GM23338 (cell line): ENCODE data around the gene FCER2. TPM values are rescaled to one million over a fixed set of nuclear protein-coding genes. Genes with fewer than 3 reads are reported as not detected.

Experiments
- ATAC-seq: fragments of 200-7000 bp; cut with Tn5 transposase; 3 replicates; pipeline ENCODE4 v1.9.1; 2020
- DNase-seq: peaks from one replicate; pipeline ENCODE4 v3.0.0-alpha.2; 2015; ENCODE audit warnings: low spot score
- H2AFZ ChIP-seq: fragments of 200-600 bp; sonication (generic); 2 replicates; pipeline ENCODE4 v1.8.0; 2016; ENCODE audit warnings: antibody characterized with exemption, mild to moderate bottlenecking, moderate library complexity
- H3F3A ChIP-seq: fragments of 200-600 bp; sonication (generic); replicated peaks from 2 replicates; pipeline ENCODE4 v1.8.0; 2017; ENCODE audit warnings: antibody characterized with exemption, mixed run types, low read depth
- H3K27ac ChIP-seq: fragments of 200-600 bp; sonication (generic); 2 replicates; pipeline ENCODE4 v1.6.1; 2016; ENCODE audit warnings: low read depth
- H3K27me3 ChIP-seq: fragments of 200-600 bp; sonication (generic); 2 replicates; pipeline ENCODE4 v1.8.0; 2016; ENCODE audit warnings: mild to moderate bottlenecking, mixed run types, moderate library complexity; ENCODE audit not compliant: insufficient read depth
- H3K36me3 ChIP-seq: fragments of 200-600 bp; sonication (generic); 2 replicates; pipeline ENCODE4 v1.8.0; 2016; ENCODE audit warnings: mild to moderate bottlenecking; ENCODE audit not compliant: insufficient read depth
- H3K4me1 ChIP-seq: fragments of 200-600 bp; sonication (generic); 2 replicates; pipeline ENCODE4 v1.8.0; 2016; ENCODE audit warnings: mild to moderate bottlenecking, moderate library complexity; ENCODE audit not compliant: insufficient read depth
- H3K4me2 ChIP-seq: fragments of 200-600 bp; sonication (generic); 2 replicates; pipeline ENCODE4 v1.7.1; 2017; ENCODE audit warnings: mixed run types
- H3K4me3 ChIP-seq: fragments of 200-600 bp; sonication (generic); 2 replicates; pipeline ENCODE4 v1.6.1; 2016; ENCODE audit warnings: mixed run types
- H3K79me2 ChIP-seq: fragments of 200-600 bp; sonication (generic); replicated peaks from 2 replicates; pipeline ENCODE4 v1.8.0; 2017; ENCODE audit warnings: mild to moderate bottlenecking; ENCODE audit not compliant: insufficient read depth
- H3K9me2 ChIP-seq: fragments of 200-600 bp; sonication (generic); 2 replicates; pipeline ENCODE4 v1.8.0; 2017; ENCODE audit not compliant: insufficient read depth
- H4K20me1 ChIP-seq: fragments of 200-600 bp; sonication (generic); replicated peaks from 2 replicates; pipeline ENCODE4 v1.8.0; 2017; ENCODE audit warnings: mild to moderate bottlenecking; ENCODE audit not compliant: insufficient read depth
- H3K27ac Mint-ChIP-seq: 2 replicates; pipeline ENCODE4 v1.8.0; 2020; ENCODE audit warnings: inconsistent platforms, mild to moderate bottlenecking, moderate library complexity, mixed read lengths
- H3K27me3 Mint-ChIP-seq: 3 replicates; pipeline ENCODE4 v1.8.0; 2022; ENCODE audit warnings: low read depth, mild to moderate bottlenecking, moderate library complexity, mixed read lengths, inconsistent platforms; ENCODE audit not compliant: insufficient read depth, poor library complexity
- H3K36me3 Mint-ChIP-seq: 3 replicates; pipeline ENCODE4 v1.8.0; 2021; ENCODE audit warnings: low read depth, mild to moderate bottlenecking, inconsistent platforms, moderate library complexity, mixed read lengths
- H3K4me1 Mint-ChIP-seq: 3 replicates; pipeline ENCODE4 v1.8.0; 2020; ENCODE audit warnings: mild to moderate bottlenecking, inconsistent platforms, mixed read lengths
- H3K4me3 Mint-ChIP-seq: 3 replicates; pipeline ENCODE4 v1.8.0; 2021; ENCODE audit warnings: moderate library complexity, mild to moderate bottlenecking, inconsistent platforms, mixed read lengths
- H3K9me3 Mint-ChIP-seq: 3 replicates; pipeline ENCODE4 v1.8.0; 2020; ENCODE audit warnings: moderate library complexity, mild to moderate bottlenecking, inconsistent platforms, mixed read lengths
- CREB1 ChIP-seq: fragments of 250-450 bp; sonication (Bioruptor Pico); IDR thresholded peaks from 2 replicates; pipeline ENCODE4 v1.5.0; 2020; ENCODE audit warnings: low read depth, mild to moderate bottlenecking, moderate library complexity
- CTCF ChIP-seq, 2 experiments: fragments of 200-600 bp in 1 of 2; sonication (generic) in 1 of 2; conservative IDR thresholded peaks; 2 replicates each; pipeline versions ENCODE4 v1.5.1 to v1.6.1; 2016 to 2017; ENCODE audit warnings: antibody characterized with exemption in 2 of 2, low read depth in 2 of 2, mild to moderate bottlenecking in 2 of 2, moderate library complexity in 1 of 2
- ETS1 ChIP-seq: IDR thresholded peaks from 2 replicates; pipeline ENCODE4 v1.6.1; 2016; ENCODE audit warnings: antibody characterized with exemption
- EZH2 ChIP-seq: fragments of 200-600 bp; sonication (generic); IDR thresholded peaks from one replicate; pipeline ENCODE4 v1.8.0; 2017; ENCODE audit warnings: antibody characterized with exemption, mild to moderate bottlenecking, low read depth; ENCODE audit not compliant: unreplicated experiment
- EZH2phosphoT487 ChIP-seq: fragments of 200-600 bp; sonication (generic); IDR thresholded peaks from one replicate; pipeline ENCODE4 v1.8.1; 2018; ENCODE audit warnings: antibody characterized with exemption; ENCODE audit not compliant: unreplicated experiment
- JUNB ChIP-seq: IDR thresholded peaks from one replicate; pipeline ENCODE4 v1.6.1; 2016; ENCODE audit warnings: antibody characterized with exemption; ENCODE audit not compliant: unreplicated experiment
- NANOG ChIP-seq: IDR thresholded peaks from 2 replicates; pipeline ENCODE4 v1.6.1; 2016; ENCODE audit warnings: antibody characterized with exemption, borderline replicate concordance
- POLR2AphosphoS5 ChIP-seq: IDR thresholded peaks from 2 replicates; pipeline ENCODE4 v1.6.1; 2016; ENCODE audit warnings: antibody characterized with exemption, low read depth
- REST ChIP-seq: IDR thresholded peaks from one replicate; pipeline ENCODE4 v1.6.1; 2018; ENCODE audit warnings: antibody characterized with exemption; ENCODE audit not compliant: unreplicated experiment
- ZNF114 ChIP-seq: fragments of 250-450 bp; sonication (Bioruptor Pico); IDR thresholded peaks from 2 replicates; pipeline ENCODE4 v1.5.0; 2020; ENCODE audit warnings: mild to moderate bottlenecking, moderate library complexity
- ZNF331 ChIP-seq: fragments of 250-450 bp; sonication (Bioruptor Pico); IDR thresholded peaks from 2 replicates; pipeline ENCODE4 v1.5.0; 2020; ENCODE audit warnings: low read depth, mild to moderate bottlenecking, moderate library complexity
- polyA plus RNA-seq: library from polyadenylated mRNA; unstranded; fragments of >200 nt; fragmentation: Nextera tagmentation; extraction: Ambion mirVana; gene quantifications from 2 replicates; pipeline ENCODE4 v1.2.1, GENCODE V29; 2016
- total RNA-seq: library from RNA; depleted of rRNA; stranded (reverse); fragments of >200 nt; shearing (Covaris generic); gene quantifications from 2 replicates; pipeline ENCODE4 v1.2.3, GENCODE V29; 2014

FCER2 gene
- total and polyA plus RNA-seq, 2 experiments from 2014 or later: 0.29 TPM; not detected in 1

GRCh38 chr19:7731615-7732014 is 29.7 kb upstream of the FCER2 start (continued):
- TF ChIP-seq REST (no peak), EZH2phosphoT487 (no peak), ZNF331 (CRISPR knock-in tag) (no peak), JUNB (no peak), NANOG (no peak), POLR2AphosphoS5 (no peak), ETS1 (no peak), CREB1 (CRISPR knock-in tag) (no peak), CTCF (conservative IDR thresholded peaks at IDR 0.05; ENCODE audit: low read depth in 2 of 2) (no peak), EZH2 (no peak)

DNA sequence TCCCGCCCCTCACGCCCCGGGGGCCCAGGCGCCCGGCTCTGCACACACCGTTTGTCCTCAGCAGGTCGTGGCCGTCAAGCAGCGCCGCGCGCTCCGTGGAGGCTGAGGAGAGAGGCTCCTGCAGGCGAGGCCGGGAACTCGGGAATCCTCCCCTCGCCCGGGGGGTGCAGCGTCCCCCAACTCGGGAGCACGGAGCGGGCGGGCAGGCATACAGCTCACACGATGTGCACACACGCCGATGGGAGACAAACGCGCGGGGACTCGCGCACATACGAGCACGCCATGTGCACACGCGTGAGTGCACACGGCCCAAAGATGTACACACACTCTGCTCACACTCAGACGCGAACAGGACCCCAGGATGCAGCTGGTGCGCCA is 29.3 kb upstream of the FCER2 start:
- no peaks in the 10 kb centered on the region for H3K36me3 ChIP-seq
- TF ChIP-seq ZNF114: no peak
- no peak overlapping the region for H3K27ac Mint-ChIP-seq
- H3K4me1 ChIP-seq: peaks cover 5% of the 10 kb centered on the region; the same call in 1 of the 2 replicates
- H3K4me3 ChIP-seq: peak overlapping the region; percentile 66
- H3K36me3 Mint-ChIP-seq: no peaks in the 10 kb centered on the region
- H3K27me3 ChIP-seq: peaks cover 56% of the 10 kb centered on the region
- peaks cover 43% of the 10 kb centered on the region for H3K27me3 Mint-ChIP-seq
- 0 out of 2 replicates have a peak overlapping the region, but pooled peaks have one; percentile 85 for H3K4me2 ChIP-seq
- H3K27ac ChIP-seq: no peak overlapping the region
- H3K4me1 Mint-ChIP-seq: peaks cover 14% of the 10 kb centered on the region
- no peaks in the 10 kb centered on the region for H3K79me2 ChIP-seq
- H3K4me3 Mint-ChIP-seq: no peak overlapping the region; the same call in 2 of the 3 replicates
- DNase-seq (no peak), ATAC-seq (peak; percentile 4; the same call in 1 of the 3 replicates)
- no peaks in the 10 kb centered on the region for H3K9me2 ChIP-seq
- no peak overlapping the region; the same call in 1 of the 2 replicates for H2AFZ ChIP-seq
- H3F3A ChIP-seq: no peaks in the 10 kb centered on the region
- H3K9me3 Mint-ChIP-seq: no peaks in the 10 kb centered on the region
- no peaks in the 10 kb centered on the region for H4K20me1 ChIP-seq
